ENCODE measurements around the gene FAM222B.

- TF ChIP-seq, protein P1, sequence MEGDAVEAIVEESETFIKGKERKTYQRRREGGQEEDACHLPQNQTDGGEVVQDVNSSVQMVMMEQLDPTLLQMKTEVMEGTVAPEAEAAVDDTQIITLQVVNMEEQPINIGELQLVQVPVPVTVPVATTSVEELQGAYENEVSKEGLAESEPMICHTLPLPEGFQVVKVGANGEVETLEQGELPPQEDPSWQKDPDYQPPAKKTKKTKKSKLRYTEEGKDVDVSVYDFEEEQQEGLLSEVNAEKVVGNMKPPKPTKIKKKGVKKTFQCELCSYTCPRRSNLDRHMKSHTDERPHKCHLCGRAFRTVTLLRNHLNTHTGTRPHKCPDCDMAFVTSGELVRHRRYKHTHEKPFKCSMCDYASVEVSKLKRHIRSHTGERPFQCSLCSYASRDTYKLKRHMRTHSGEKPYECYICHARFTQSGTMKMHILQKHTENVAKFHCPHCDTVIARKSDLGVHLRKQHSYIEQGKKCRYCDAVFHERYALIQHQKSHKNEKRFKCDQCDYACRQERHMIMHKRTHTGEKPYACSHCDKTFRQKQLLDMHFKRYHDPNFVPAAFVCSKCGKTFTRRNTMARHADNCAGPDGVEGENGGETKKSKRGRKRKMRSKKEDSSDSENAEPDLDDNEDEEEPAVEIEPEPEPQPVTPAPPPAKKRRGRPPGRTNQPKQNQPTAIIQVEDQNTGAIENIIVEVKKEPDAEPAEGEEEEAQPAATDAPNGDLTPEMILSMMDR (IDR thresholded peaks at IDR 0.05), result no peak
- no peak for TF ChIP-seq POLR2A (IDR thresholded peaks at IDR 0.05)
These were observed 12.1 kb upstream of the FAM222B start, which contains the start of gene ERAL1 for GRCh38 chr17:28854457-28855335.
